Neural cell (in vitro differentiated cells): ENCODE results near the gene LHPP.

Experiments
- EZH2 ChIP-seq: fragments of 200-600, 300-800 bp; shearing (Covaris generic), sonication (generic); IDR thresholded peaks from 2 replicates; pipeline ENCODE4 v1.6.1; 2014; ENCODE audit warnings: antibody characterized with exemption, low read length, borderline replicate concordance, mild to moderate bottlenecking; ENCODE audit not compliant: insufficient read depth, poor library complexity, severe bottlenecking
- POLR2AphosphoS5 ChIP-seq: IDR thresholded peaks from 2 replicates; pipeline ENCODE4 v1.6.1; 2012
- REST ChIP-seq: IDR thresholded peaks from 2 replicates; pipeline ENCODE4 v1.6.1; 2012; ENCODE audit warnings: borderline replicate concordance
- TF ChIP-seq, protein P1 (sequence below): fragments of 450-650 bp; IDR thresholded peaks from 2 replicates; pipeline ENCODE4 v1.5.1; 2014; ENCODE audit warnings: antibody characterized with exemption, mild to moderate bottlenecking, moderate library complexity; ENCODE audit not compliant: poor library complexity, severe bottlenecking

DNA sequence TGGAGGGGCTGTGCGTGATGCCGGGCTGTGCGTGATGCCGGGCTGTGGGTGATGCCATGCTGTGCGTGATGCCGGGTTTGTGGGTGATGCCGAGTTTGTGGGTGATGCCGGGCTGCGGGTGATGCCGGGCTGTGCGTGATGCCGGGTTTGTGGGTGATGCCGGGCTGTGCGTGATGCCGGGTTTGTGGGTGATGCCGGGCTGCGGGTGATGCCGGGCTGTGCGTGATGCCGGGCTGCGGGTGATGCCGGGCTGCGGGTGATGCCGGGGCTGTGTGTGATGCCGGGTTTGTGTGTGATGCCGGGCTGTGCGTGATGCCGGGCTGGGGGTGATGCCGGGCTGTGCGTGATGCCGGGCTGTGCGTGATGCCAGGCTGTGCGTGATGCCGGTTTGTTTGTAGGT lies 153.6 kb downstream of the LHPP start:
- TF ChIP-seq, protein P1, sequence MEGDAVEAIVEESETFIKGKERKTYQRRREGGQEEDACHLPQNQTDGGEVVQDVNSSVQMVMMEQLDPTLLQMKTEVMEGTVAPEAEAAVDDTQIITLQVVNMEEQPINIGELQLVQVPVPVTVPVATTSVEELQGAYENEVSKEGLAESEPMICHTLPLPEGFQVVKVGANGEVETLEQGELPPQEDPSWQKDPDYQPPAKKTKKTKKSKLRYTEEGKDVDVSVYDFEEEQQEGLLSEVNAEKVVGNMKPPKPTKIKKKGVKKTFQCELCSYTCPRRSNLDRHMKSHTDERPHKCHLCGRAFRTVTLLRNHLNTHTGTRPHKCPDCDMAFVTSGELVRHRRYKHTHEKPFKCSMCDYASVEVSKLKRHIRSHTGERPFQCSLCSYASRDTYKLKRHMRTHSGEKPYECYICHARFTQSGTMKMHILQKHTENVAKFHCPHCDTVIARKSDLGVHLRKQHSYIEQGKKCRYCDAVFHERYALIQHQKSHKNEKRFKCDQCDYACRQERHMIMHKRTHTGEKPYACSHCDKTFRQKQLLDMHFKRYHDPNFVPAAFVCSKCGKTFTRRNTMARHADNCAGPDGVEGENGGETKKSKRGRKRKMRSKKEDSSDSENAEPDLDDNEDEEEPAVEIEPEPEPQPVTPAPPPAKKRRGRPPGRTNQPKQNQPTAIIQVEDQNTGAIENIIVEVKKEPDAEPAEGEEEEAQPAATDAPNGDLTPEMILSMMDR = no peak
- TF ChIP-seq POLR2AphosphoS5 (no peak), EZH2 (no peak), REST (no peak)
